ENCODE results near the gene GPC3. TPM values are rescaled to one million over a fixed set of nuclear protein-coding genes. Genes with fewer than 3 reads are reported as not detected.

GPC3 gene
- total RNA-seq, 1 experiment from 2014 or later = 0.98 TPM

DNA sequence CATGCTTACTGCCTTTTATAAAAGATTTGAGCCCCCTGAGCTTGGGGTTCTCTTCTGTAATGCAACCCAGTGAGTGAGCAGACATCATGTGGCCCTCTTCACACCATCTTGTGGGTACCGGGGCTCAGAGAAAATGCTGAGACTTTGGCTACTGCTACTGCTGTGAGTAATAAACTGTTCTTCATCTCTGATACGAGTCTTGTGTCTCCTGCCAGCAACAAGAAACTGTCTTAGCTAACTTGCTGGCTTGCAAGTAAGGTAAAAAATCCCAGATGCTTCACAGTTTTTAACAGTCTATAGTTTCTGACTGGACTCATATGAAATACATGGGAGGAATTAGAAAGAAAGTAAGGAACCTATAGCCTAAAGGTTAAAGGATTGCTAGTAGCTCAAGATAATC is 148.3 kb downstream of the GPC3 start:
- CTCF ChIA-PET = no interaction called here
- no TSS peak for BruUV-seq (replicated peaks)
- intact Hi-C loops (cut with micrococcal nuclease) = loop anchor here (10.0 kb wide), 1 partner anchor 142 kb away; no protein-coding TSS in a partner anchor
- Histone ChIP-seq H3K9me2 (ENCODE audit: insufficient read depth) (no peaks in the 10 kb centered on the region), H3K9ac (ENCODE audit: low read length) (no peak overlapping the region), H3K27me3 (ENCODE audit: insufficient read depth, low read length) (no peaks in the 10 kb centered on the region), H3K4me3 (replicated peaks in 1 of 2; ENCODE audit: low read depth in 1 of 2, low read length in 2 of 2) (no peak overlapping the region), H2AFZ (ENCODE audit: low read depth, low read length, poor library complexity, severe bottlenecking) (no peak overlapping the region), H4K20me1 (ENCODE audit: insufficient read depth) (no peaks in the 10 kb centered on the region), H3K27ac (ENCODE audit: low read depth, low read length) (no peak overlapping the region), H3K79me2 (ENCODE audit: insufficient read depth, low read length) (no peaks in the 10 kb centered on the region), H3K4me2 (ENCODE audit: low read length) (no peak overlapping the region), H3K4me1 (ENCODE audit: control insufficient read depth in 1 of 2, insufficient read depth in 2 of 2, low read length in 2 of 2) (no peaks in the 10 kb centered on the region), H3K9me3 (ENCODE audit: control insufficient read depth in 1 of 2, insufficient read depth in 1 of 2, low read depth in 1 of 2, low read length in 2 of 2) (no peaks in the 10 kb centered on the region), H3K36me3 (ENCODE audit: control insufficient read depth in 1 of 2, insufficient read depth in 2 of 2, low read length in 2 of 2) (no peaks in the 10 kb centered on the region)
- POLR2A ChIA-PET = no interaction called here
- no peak for ATAC-seq
- no peak for DNase-seq (ENCODE audit: low read depth, low spot score)
- RAD21 ChIA-PET (ENCODE audit: low non-redundant PET in 1 of 2, low total read pairs in 2 of 2, uncharacterized antibody in 2 of 2, unreplicated experiment in 2 of 2) = no interaction called here
- TF ChIP-seq, protein P1, sequence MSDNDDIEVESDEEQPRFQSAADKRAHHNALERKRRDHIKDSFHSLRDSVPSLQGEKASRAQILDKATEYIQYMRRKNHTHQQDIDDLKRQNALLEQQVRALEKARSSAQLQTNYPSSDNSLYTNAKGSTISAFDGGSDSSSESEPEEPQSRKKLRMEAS (IDR thresholded peaks at IDR 0.05) = no peak
- TF ChIP-seq, protein P2, sequence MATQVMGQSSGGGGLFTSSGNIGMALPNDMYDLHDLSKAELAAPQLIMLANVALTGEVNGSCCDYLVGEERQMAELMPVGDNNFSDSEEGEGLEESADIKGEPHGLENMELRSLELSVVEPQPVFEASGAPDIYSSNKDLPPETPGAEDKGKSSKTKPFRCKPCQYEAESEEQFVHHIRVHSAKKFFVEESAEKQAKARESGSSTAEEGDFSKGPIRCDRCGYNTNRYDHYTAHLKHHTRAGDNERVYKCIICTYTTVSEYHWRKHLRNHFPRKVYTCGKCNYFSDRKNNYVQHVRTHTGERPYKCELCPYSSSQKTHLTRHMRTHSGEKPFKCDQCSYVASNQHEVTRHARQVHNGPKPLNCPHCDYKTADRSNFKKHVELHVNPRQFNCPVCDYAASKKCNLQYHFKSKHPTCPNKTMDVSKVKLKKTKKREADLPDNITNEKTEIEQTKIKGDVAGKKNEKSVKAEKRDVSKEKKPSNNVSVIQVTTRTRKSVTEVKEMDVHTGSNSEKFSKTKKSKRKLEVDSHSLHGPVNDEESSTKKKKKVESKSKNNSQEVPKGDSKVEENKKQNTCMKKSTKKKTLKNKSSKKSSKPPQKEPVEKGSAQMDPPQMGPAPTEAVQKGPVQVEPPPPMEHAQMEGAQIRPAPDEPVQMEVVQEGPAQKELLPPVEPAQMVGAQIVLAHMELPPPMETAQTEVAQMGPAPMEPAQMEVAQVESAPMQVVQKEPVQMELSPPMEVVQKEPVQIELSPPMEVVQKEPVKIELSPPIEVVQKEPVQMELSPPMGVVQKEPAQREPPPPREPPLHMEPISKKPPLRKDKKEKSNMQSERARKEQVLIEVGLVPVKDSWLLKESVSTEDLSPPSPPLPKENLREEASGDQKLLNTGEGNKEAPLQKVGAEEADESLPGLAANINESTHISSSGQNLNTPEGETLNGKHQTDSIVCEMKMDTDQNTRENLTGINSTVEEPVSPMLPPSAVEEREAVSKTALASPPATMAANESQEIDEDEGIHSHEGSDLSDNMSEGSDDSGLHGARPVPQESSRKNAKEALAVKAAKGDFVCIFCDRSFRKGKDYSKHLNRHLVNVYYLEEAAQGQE (IDR thresholded peaks at IDR 0.05; ENCODE audit: low read depth) = no peak
- TF ChIP-seq EZH2phosphoT487 (IDR thresholded peaks at IDR 0.05; ENCODE audit: borderline replicate concordance) (no peak), POLR2A (IDR thresholded peaks at IDR 0.05; ENCODE audit: borderline replicate concordance, extremely low read depth, insufficient read depth, insufficient read length) (no peak), SP1 (IDR thresholded peaks at IDR 0.05; ENCODE audit: low read depth) (no peak), EGR1 (IDR thresholded peaks at IDR 0.05; ENCODE audit: low read depth) (no peak), TCF7L2 (IDR thresholded peaks at IDR 0.05; ENCODE audit: borderline replicate concordance, extremely low read depth, insufficient read depth, insufficient read length) (no peak), RAD21 (IDR thresholded peaks at IDR 0.05; ENCODE audit: low read depth) (no peak), CEBPB (IDR thresholded peaks at IDR 0.05; ENCODE audit: low read depth) (no peak), ZFX (IDR thresholded peaks at IDR 0.05) (no peak), POLR2AphosphoS5 (IDR thresholded peaks at IDR 0.05; ENCODE audit: low read depth, low read length) (no peak), JUND (IDR thresholded peaks at IDR 0.05) (no peak), SIN3A (IDR thresholded peaks at IDR 0.05; ENCODE audit: low read depth) (no peak), SRF (IDR thresholded peaks at IDR 0.05; ENCODE audit: low read depth) (no peak), EZH2 (IDR thresholded peaks at IDR 0.05) (no peak), YY1 (IDR thresholded peaks at IDR 0.05; ENCODE audit: extremely low read depth, insufficient replicate concordance, low read depth, low read length) (no peak)
- TF ChIP-seq, protein P3, sequence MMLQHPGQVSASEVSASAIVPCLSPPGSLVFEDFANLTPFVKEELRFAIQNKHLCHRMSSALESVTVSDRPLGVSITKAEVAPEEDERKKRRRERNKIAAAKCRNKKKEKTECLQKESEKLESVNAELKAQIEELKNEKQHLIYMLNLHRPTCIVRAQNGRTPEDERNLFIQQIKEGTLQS (IDR thresholded peaks at IDR 0.05) = no peak
- TF ChIP-seq, protein P4, sequence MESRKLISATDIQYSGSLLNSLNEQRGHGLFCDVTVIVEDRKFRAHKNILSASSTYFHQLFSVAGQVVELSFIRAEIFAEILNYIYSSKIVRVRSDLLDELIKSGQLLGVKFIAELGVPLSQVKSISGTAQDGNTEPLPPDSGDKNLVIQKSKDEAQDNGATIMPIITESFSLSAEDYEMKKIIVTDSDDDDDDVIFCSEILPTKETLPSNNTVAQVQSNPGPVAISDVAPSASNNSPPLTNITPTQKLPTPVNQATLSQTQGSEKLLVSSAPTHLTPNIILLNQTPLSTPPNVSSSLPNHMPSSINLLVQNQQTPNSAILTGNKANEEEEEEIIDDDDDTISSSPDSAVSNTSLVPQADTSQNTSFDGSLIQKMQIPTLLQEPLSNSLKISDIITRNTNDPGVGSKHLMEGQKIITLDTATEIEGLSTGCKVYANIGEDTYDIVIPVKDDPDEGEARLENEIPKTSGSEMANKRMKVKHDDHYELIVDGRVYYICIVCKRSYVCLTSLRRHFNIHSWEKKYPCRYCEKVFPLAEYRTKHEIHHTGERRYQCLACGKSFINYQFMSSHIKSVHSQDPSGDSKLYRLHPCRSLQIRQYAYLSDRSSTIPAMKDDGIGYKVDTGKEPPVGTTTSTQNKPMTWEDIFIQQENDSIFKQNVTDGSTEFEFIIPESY (IDR thresholded peaks at IDR 0.05; ENCODE audit: extremely low read depth, insufficient replicate concordance, low read length) = no peak
